H9 (cell line): Measurements from ENCODE around the gene MED27. TPM values are rescaled to one million over a fixed set of nuclear protein-coding genes. Genes with fewer than 3 reads are reported as not detected.

Experiments
- DNase-seq: peaks from one replicate; pipeline ENCODE4 v3.0.0-alpha.2; 2017
- H2AFZ ChIP-seq: one replicate; pipeline ENCODE4 v1.6.1; 2013; ENCODE audit warnings: mild to moderate bottlenecking, low read length, control low read depth, moderate library complexity
- H2AK5ac ChIP-seq: 2 replicates; pipeline ENCODE4 v1.6.1; 2013; ENCODE audit warnings: low read length, control low read depth, mixed read lengths; ENCODE audit not compliant: insufficient read length
- H2BK120ac ChIP-seq: one replicate; pipeline ENCODE4 v1.6.1; 2013; ENCODE audit warnings: low read depth, mild to moderate bottlenecking, low read length, control low read depth, inconsistent platforms; ENCODE audit not compliant: poor library complexity, severe bottlenecking
- H2BK12ac ChIP-seq: 2 replicates; pipeline ENCODE4 v1.6.1; 2013; ENCODE audit warnings: low read length, control low read depth, mixed read lengths, low read depth; ENCODE audit not compliant: insufficient read length
- H2BK15ac ChIP-seq: 2 replicates; pipeline ENCODE4 v1.6.1; 2013; ENCODE audit warnings: low read depth, low read length, control low read depth
- H2BK20ac ChIP-seq: one replicate; pipeline ENCODE4 v1.6.1; 2013; ENCODE audit warnings: low read depth, mild to moderate bottlenecking, low read length, control low read depth, inconsistent platforms; ENCODE audit not compliant: poor library complexity, severe bottlenecking
- H2BK5ac ChIP-seq: 2 replicates; pipeline ENCODE4 v1.6.1; 2013; ENCODE audit warnings: low read length, control low read depth, mixed read lengths; ENCODE audit not compliant: insufficient read length
- H3K14ac ChIP-seq: 2 replicates; pipeline ENCODE4 v1.6.1; 2013; ENCODE audit warnings: low read length, control low read depth; ENCODE audit not compliant: insufficient read depth
- H3K18ac ChIP-seq: 2 replicates; pipeline ENCODE4 v1.6.1; 2013; ENCODE audit warnings: low read depth, mild to moderate bottlenecking, mixed read lengths, low read length, control low read depth; ENCODE audit not compliant: insufficient read length
- H3K23ac ChIP-seq: 2 replicates; pipeline ENCODE4 v1.6.1; 2013; ENCODE audit warnings: low read length, control low read depth, mixed read lengths, low read depth; ENCODE audit not compliant: insufficient read length
- H3K23me2 ChIP-seq: 2 replicates; pipeline ENCODE4 v1.6.1; 2013; ENCODE audit warnings: low read depth, mild to moderate bottlenecking, mixed read lengths, low read length, control low read depth; ENCODE audit not compliant: insufficient read length, poor library complexity, severe bottlenecking
- H3K27ac ChIP-seq: 2 replicates; pipeline ENCODE4 v1.5.1; 2013; ENCODE audit warnings: low read length, control low read depth, mixed read lengths, low read depth; ENCODE audit not compliant: insufficient read length
- H3K27me3 ChIP-seq: 2 replicates; pipeline ENCODE4 v1.6.1; 2013; ENCODE audit warnings: low read length, control low read depth, inconsistent platforms; ENCODE audit not compliant: insufficient read depth
- H3K4ac ChIP-seq: 2 replicates; pipeline ENCODE4 v1.6.1; 2013; ENCODE audit warnings: low read depth, mild to moderate bottlenecking, control low read depth, inconsistent platforms, low read length, moderate library complexity
- H3K4me1 ChIP-seq: 2 replicates; pipeline ENCODE4 v1.6.1; 2013; ENCODE audit warnings: low read length, control low read depth, inconsistent platforms; ENCODE audit not compliant: insufficient read depth
- H3K4me2 ChIP-seq: 2 replicates; pipeline ENCODE4 v1.6.1; 2013; ENCODE audit warnings: low read length, control low read depth, mixed read lengths; ENCODE audit not compliant: insufficient read length, insufficient read depth
- H3K56ac ChIP-seq: 2 replicates; pipeline ENCODE4 v1.6.1; 2013; ENCODE audit warnings: low read depth, mild to moderate bottlenecking, mixed read lengths, low read length, control low read depth; ENCODE audit not compliant: insufficient read length
- H3K79me1 ChIP-seq: 2 replicates; pipeline ENCODE4 v1.6.1; 2013; ENCODE audit warnings: low read depth, mild to moderate bottlenecking, moderate library complexity, low read length, control low read depth, inconsistent platforms; ENCODE audit not compliant: insufficient read depth, poor library complexity, severe bottlenecking
- H3K79me2 ChIP-seq: 2 replicates; pipeline ENCODE4 v1.6.1; 2013; ENCODE audit warnings: low read length, control low read depth, inconsistent platforms; ENCODE audit not compliant: insufficient read depth
- H3K9ac ChIP-seq: 2 replicates; pipeline ENCODE4 v1.6.1; 2013; ENCODE audit warnings: low read length, control low read depth, mixed read lengths; ENCODE audit not compliant: insufficient read length; ENCODE audit errors: extremely low read depth
- H3K9me3 ChIP-seq: one replicate; pipeline ENCODE4 v1.6.1; 2013; ENCODE audit warnings: low read depth, low read length, inconsistent platforms; ENCODE audit not compliant: control insufficient read depth
- H3T11ph ChIP-seq: one replicate; pipeline ENCODE4 v1.6.1; 2013; ENCODE audit warnings: mild to moderate bottlenecking, low read length, control low read depth, inconsistent platforms
- H4K20me1 ChIP-seq: one replicate; pipeline ENCODE4 v1.6.1; 2013; ENCODE audit not compliant: control insufficient read depth, insufficient read length, insufficient read depth
- H4K5ac ChIP-seq: 2 replicates; pipeline ENCODE4 v1.6.1; 2013; ENCODE audit warnings: low read depth, mild to moderate bottlenecking, mixed read lengths, low read length, control low read depth; ENCODE audit not compliant: insufficient read length
- H4K8ac ChIP-seq: replicated peaks from 2 replicates; pipeline ENCODE4 v1.6.1; 2013; ENCODE audit warnings: low read length, control low read depth, mixed read lengths, low read depth; ENCODE audit not compliant: insufficient read length
- H4K91ac ChIP-seq: 2 replicates; pipeline ENCODE4 v1.6.1; 2013; ENCODE audit warnings: low read depth, mild to moderate bottlenecking, moderate library complexity, mixed read lengths, low read length, control low read depth; ENCODE audit not compliant: insufficient read length
- H3K27ac Mint-ChIP-seq, 3 experiments: 2 replicates in 2 of 3; 3 replicates in 1 of 3; pipeline ENCODE4 v1.8.0; 2020 to 2021; ENCODE audit warnings: mixed read lengths in 3 of 3, mild to moderate bottlenecking in 1 of 3, moderate library complexity in 1 of 3
- H3K27me3 Mint-ChIP-seq: 2 replicates; pipeline ENCODE4 v1.8.0; 2021; ENCODE audit warnings: low read depth, mild to moderate bottlenecking, moderate library complexity, mixed read lengths
- H3K36me3 Mint-ChIP-seq, 3 experiments: 2 replicates in 2 of 3; 3 replicates in 1 of 3; pipeline ENCODE4 v1.8.0; 2020 to 2021; ENCODE audit warnings: low read depth in 3 of 3, mixed read lengths in 3 of 3; ENCODE audit not compliant: insufficient read depth in 1 of 3
- H3K4me1 Mint-ChIP-seq, 2 experiments: 2 replicates each; pipeline ENCODE4 v1.8.0; 2020; ENCODE audit warnings: mixed read lengths in 2 of 2
- H3K4me3 Mint-ChIP-seq, 2 experiments: 2 replicates in 1 of 2; 3 replicates in 1 of 2; pipeline ENCODE4 v1.8.0; 2020 to 2021; ENCODE audit warnings: mild to moderate bottlenecking in 2 of 2, mixed read lengths in 2 of 2, moderate library complexity in 1 of 2
- H3K9me3 Mint-ChIP-seq, 2 experiments: 2 replicates in 1 of 2; 3 replicates in 1 of 2; pipeline ENCODE4 v1.8.0; 2020; ENCODE audit warnings: mild to moderate bottlenecking in 2 of 2, mixed read lengths in 2 of 2, moderate library complexity in 1 of 2
- WGBS: extraction: QIAGEN DNeasy Blood & Tissue Kit; methylation state at CpG from one replicate; pipeline ENCODE4 v1.1.7; 2013; ENCODE audit warnings: missing lambda C conversion rate, low lambda C conversion rate, mixed read lengths; ENCODE audit not compliant: insufficient read length; ENCODE audit errors: extremely low coverage; 5-methylcytosine and 5-hydroxymethylcytosine counted together
- total RNA-seq: library from RNA; stranded (reverse); gene quantifications from 2 replicates; pipeline ENCODE4 v1.2.1, GENCODE V29; 2021
- TF ChIP-seq, protein P1 (sequence below): fragments of 200-600 bp; sonication (generic); conservative IDR thresholded peaks from 3 replicates; pipeline ENCODE4 v1.8.0; 2021; ENCODE audit warnings: antibody characterized with exemption, mild to moderate bottlenecking

The MED27 gene
- total RNA-seq, 1 experiment from 2014 or later = 33.5 TPM

DNA sequence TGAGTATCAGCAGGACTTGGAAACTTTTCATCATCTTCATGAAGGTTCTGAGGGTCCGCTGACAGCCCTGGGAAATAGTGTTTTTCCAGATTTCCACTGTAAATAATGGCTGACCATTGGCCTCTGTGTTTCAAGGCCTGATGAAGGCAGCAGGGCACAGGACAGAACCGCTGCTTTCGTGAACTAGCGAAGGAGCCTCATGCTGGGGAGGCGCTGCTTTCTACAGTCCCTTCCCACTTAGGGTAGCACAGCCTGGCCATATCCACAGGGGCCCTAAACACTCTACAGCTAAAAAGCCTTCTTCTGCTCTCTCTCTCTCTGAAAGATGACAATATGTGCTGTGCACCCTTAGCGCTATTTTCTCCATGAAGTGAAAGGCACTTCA lies 118.2 kb downstream of the MED27 start:
- H4K91ac ChIP-seq = no peak overlapping the region
- no peak overlapping the region for H3T11ph ChIP-seq
- H2AK5ac ChIP-seq = no peak overlapping the region
- H3K4me3 Mint-ChIP-seq = no peak overlapping the region
- H3K4me2 ChIP-seq = no peak overlapping the region
- no peaks in the 10 kb centered on the region for H3K9me3 ChIP-seq
- H3K4ac ChIP-seq = no peak overlapping the region
- H2BK120ac ChIP-seq = no peak overlapping the region
- H2BK20ac ChIP-seq = no peak overlapping the region
- TF ChIP-seq, protein P1, sequence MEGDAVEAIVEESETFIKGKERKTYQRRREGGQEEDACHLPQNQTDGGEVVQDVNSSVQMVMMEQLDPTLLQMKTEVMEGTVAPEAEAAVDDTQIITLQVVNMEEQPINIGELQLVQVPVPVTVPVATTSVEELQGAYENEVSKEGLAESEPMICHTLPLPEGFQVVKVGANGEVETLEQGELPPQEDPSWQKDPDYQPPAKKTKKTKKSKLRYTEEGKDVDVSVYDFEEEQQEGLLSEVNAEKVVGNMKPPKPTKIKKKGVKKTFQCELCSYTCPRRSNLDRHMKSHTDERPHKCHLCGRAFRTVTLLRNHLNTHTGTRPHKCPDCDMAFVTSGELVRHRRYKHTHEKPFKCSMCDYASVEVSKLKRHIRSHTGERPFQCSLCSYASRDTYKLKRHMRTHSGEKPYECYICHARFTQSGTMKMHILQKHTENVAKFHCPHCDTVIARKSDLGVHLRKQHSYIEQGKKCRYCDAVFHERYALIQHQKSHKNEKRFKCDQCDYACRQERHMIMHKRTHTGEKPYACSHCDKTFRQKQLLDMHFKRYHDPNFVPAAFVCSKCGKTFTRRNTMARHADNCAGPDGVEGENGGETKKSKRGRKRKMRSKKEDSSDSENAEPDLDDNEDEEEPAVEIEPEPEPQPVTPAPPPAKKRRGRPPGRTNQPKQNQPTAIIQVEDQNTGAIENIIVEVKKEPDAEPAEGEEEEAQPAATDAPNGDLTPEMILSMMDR = no peak
- no peak overlapping the region for H3K9ac ChIP-seq
- no peaks in the 10 kb centered on the region for H3K79me2 ChIP-seq
- H3K27me3 ChIP-seq = peaks cover 7% of the 10 kb centered on the region; the same call in 1 of the 2 replicates
- H3K56ac ChIP-seq = no peak overlapping the region
- no peak overlapping the region for H2BK5ac ChIP-seq
- no peak overlapping the region for H4K5ac ChIP-seq
- peaks cover 25 to 28% of the 10 kb centered on the region in 2 experiments for H3K4me1 Mint-ChIP-seq
- no peak overlapping the region for H3K18ac ChIP-seq
- peaks cover 0 to 4% of the 10 kb centered on the region in 2 experiments; a peak in 1 of 5 replicates for H3K9me3 Mint-ChIP-seq
- peaks cover 46% of the 10 kb centered on the region for H3K27me3 Mint-ChIP-seq
- H3K4me1 ChIP-seq = 0 out of 2 replicates have a peak, but pooled peaks cover 3% of the 10 kb centered on the region
- no peaks in the 10 kb centered on the region for H3K79me1 ChIP-seq
- no peak overlapping the region for H4K8ac ChIP-seq
- no peak overlapping the region for H3K23ac ChIP-seq
- no CpG with 5 or more reads among the region's 6 CpGs for WGBS
- H2AFZ ChIP-seq = no peak overlapping the region
- DNase-seq = no peak
- no peak overlapping the region for H3K27ac Mint-ChIP-seq
- no peak overlapping the region for H3K14ac ChIP-seq
- peaks cover 7% of the 10 kb centered on the region in 3 experiments; a peak in 6 of 7 replicates for H3K36me3 Mint-ChIP-seq
- H2BK15ac ChIP-seq = no peak overlapping the region
- no peak overlapping the region for H2BK12ac ChIP-seq
- H3K23me2 ChIP-seq = no peaks in the 10 kb centered on the region
- no peaks in the 10 kb centered on the region for H4K20me1 ChIP-seq
- no peak overlapping the region for H3K27ac ChIP-seq
